GM12878 (cell line): Measurements from ENCODE around the gene GLB1L3. TPM values are rescaled to one million over a fixed set of nuclear protein-coding genes. Genes with fewer than 3 reads are reported as not detected.

Experiments
- ATAC-seq: fragments of 200-7000 bp; cut with Tn5 transposase; 3 replicates; pipeline ENCODE4 v1.9.1; 2020; ENCODE audit warnings: mild to moderate bottlenecking, moderate library complexity
- BruUV-seq: library from RNA; stranded (reverse); fragments of 400-500 nt; replicated peaks from 2 replicates; lab custom pipeline; 2021; lab: Mats Ljungman, UMichigan
- CTCF ChIA-PET: fragments of 300-600 bp; sonication (Branson Sonifier 250); formaldehyde crosslinking; extraction: SDS; loops from one replicate; lab custom pipeline; 2021; ENCODE audit warnings: inconsistent platforms; lab: Yijun Ruan, JAX
- POLR2A ChIA-PET: fragments of 350-600 bp; formaldehyde crosslinking; extraction: SDS; loops from one replicate; lab custom pipeline; 2021; ENCODE audit warnings: inconsistent platforms; lab: Charles Lee
- RAD21 ChIA-PET: fragments of 300-600 bp; sonication (Branson Sonifier 250); formaldehyde crosslinking; loops from one replicate; lab custom pipeline; 2023; ENCODE audit warnings: antibody characterized with exemption; ENCODE audit not compliant: unreplicated experiment; lab: Charles Lee
- SMC1A ChIA-PET: fragments of 300-600 bp; sonication (Branson Sonifier 250); formaldehyde crosslinking; loops from one replicate; lab custom pipeline; 2023; ENCODE audit not compliant: unreplicated experiment, uncharacterized antibody; lab: Charles Lee
- DNase-seq: peaks from one replicate; pipeline ENCODE4 v3.0.0-alpha.2; 2011; ENCODE audit warnings: low read depth, low spot score
- FAIRE-seq: peaks from 3 replicates; lab custom pipeline; 2011; peaks lifted over from hg19 to GRCh38; lab: Jason Lieb, UNC
- H2AFZ ChIP-seq: 2 replicates; pipeline ENCODE4 v1.6.0; 2011; ENCODE audit warnings: low read depth, low read length, control low read depth; ENCODE audit not compliant: control insufficient read depth
- H3K27ac ChIP-seq: 2 replicates; pipeline ENCODE4 v1.5.1; 2011; ENCODE audit warnings: control low read depth; ENCODE audit not compliant: control insufficient read depth, insufficient read depth
- H3K27me3 ChIP-seq, 2 experiments: replicated peaks in 1 of 2; 2 replicates each; pipeline versions ENCODE4 v1.6.0 to v1.6.1; 2011; ENCODE audit warnings: low read length in 1 of 2; ENCODE audit not compliant: control insufficient read depth in 2 of 2, insufficient read depth in 2 of 2
- H3K36me3 ChIP-seq, 2 experiments: 2 replicates each; pipeline ENCODE4 v1.5.1; 2011; ENCODE audit warnings: low read length in 1 of 2; ENCODE audit not compliant: control insufficient read depth in 2 of 2, insufficient read depth in 2 of 2
- H3K4me1 ChIP-seq: 2 replicates; pipeline ENCODE4 v1.6.1; 2011; ENCODE audit warnings: mild to moderate bottlenecking, low read length, moderate library complexity, mixed read lengths; ENCODE audit not compliant: control insufficient read depth, insufficient read depth
- H3K4me2 ChIP-seq: 2 replicates; pipeline ENCODE4 v1.6.0; 2011; ENCODE audit warnings: control low read depth; ENCODE audit not compliant: control insufficient read depth, insufficient read depth
- H3K4me3 ChIP-seq: fragments of 200-600 bp; sonication (generic); 2 replicates; pipeline ENCODE4 v1.5.1; 2016
- H3K79me2 ChIP-seq: 2 replicates; pipeline ENCODE4 v1.6.0; 2011; ENCODE audit warnings: low read length; ENCODE audit not compliant: control insufficient read depth, insufficient read depth
- H3K9ac ChIP-seq: 2 replicates; pipeline ENCODE4 v1.8.0; 2011; ENCODE audit warnings: low read length, control low read depth, mixed read lengths; ENCODE audit not compliant: control insufficient read depth, insufficient read depth
- H3K9me3 ChIP-seq: replicated peaks from 3 replicates; pipeline ENCODE4 v1.5.1; 2011; ENCODE audit warnings: mild to moderate bottlenecking, low read length; ENCODE audit not compliant: control insufficient read depth, insufficient read depth
- H4K20me1 ChIP-seq: 2 replicates; pipeline ENCODE4 v1.6.0; 2011; ENCODE audit not compliant: control insufficient read depth, insufficient read depth
- EGR1 ChIP-seq, 2 experiments: IDR thresholded peaks; 1 replicate in 1 of 2; 2 replicates in 1 of 2; pipeline ENCODE4 v1.6.1; 2011 to 2012; ENCODE audit warnings: low read depth in 2 of 2, low read length in 2 of 2, borderline replicate concordance in 1 of 2, mild to moderate bottlenecking in 1 of 2, moderate library complexity in 1 of 2
- HDAC2 ChIP-seq: fragments of 200-600 bp; sonication (generic); IDR thresholded peaks from 2 replicates; pipeline ENCODE4 v1.6.1; 2017
- IRF3 ChIP-seq: fragments of 450-650 bp; IDR thresholded peaks from 2 replicates; pipeline ENCODE4 v1.6.1; 2014; ENCODE audit warnings: mild to moderate bottlenecking
- RCOR1 ChIP-seq: conservative IDR thresholded peaks from 2 replicates; pipeline ENCODE4 v1.6.1; 2012; ENCODE audit warnings: low read depth, low read length, improper control_type of control experiment
- WGBS: methylation state at CpG from one replicate; pipeline ENCODE4 v1.1.6; 2016; ENCODE audit warnings: low lambda C conversion rate; ENCODE audit not compliant: insufficient replicate concordance, insufficient coverage; ENCODE audit errors: missing lambda C conversion rate; 5-methylcytosine and 5-hydroxymethylcytosine counted together
- in situ Hi-C: fragments of 300-500 bp; cut with MboI; formaldehyde crosslinking; loops from 9 replicates; pipeline ENCODE4 v1.14.3; 2018; ENCODE audit warnings: mixed read lengths
- intact Hi-C: fragments of 100-400 bp; cut with micrococcal nuclease; formaldehyde crosslinking; loops from one replicate; pipeline ENCODE4 v1.14.2; 2022; ENCODE audit not compliant: unreplicated experiment
- polyA plus RNA-seq, 11 experiments: library from polyadenylated mRNA; depleted of rRNA in 4 of 11; unstranded in 6 of 11; stranded (reverse) in 5 of 11; fragments of >200 nt; fragmentation: Nextera tagmentation in 4 of 11; fragmentation: Illumina TruSeq in 1 of 11; extraction: Ambion mirVana in 4 of 11; extraction: Trizol in 1 of 11; gene quantifications; 1 replicate in 1 of 11; 2 replicates in 10 of 11; pipeline versions ENCODE4 v1.2.1 to v1.2.3, GENCODE V29; 2011 to 2016; ENCODE audit warnings: inconsistent platforms in 2 of 11, missing spikeins in 2 of 11, low read depth in 1 of 11
- total RNA-seq, 4 experiments: library from RNA; depleted of rRNA in 3 of 4; stranded (reverse); fragments of >200 nt in 3 of 4; fragmentation: Illumina TruSeq in 1 of 4; extraction: Trizol in 1 of 4; gene quantifications; 2 replicates each; pipeline versions ENCODE4 v1.2.1 to v1.2.3, GENCODE V29; 2013 to 2021

GLB1L3 gene
- total and polyA plus RNA-seq, 10 of the 15 experiments (the other 5 are each of a cell fraction or from before 2014, with no cell fraction given) = 0.53 to 2.9 (median 1.9) TPM; not detected in 1

DNA sequence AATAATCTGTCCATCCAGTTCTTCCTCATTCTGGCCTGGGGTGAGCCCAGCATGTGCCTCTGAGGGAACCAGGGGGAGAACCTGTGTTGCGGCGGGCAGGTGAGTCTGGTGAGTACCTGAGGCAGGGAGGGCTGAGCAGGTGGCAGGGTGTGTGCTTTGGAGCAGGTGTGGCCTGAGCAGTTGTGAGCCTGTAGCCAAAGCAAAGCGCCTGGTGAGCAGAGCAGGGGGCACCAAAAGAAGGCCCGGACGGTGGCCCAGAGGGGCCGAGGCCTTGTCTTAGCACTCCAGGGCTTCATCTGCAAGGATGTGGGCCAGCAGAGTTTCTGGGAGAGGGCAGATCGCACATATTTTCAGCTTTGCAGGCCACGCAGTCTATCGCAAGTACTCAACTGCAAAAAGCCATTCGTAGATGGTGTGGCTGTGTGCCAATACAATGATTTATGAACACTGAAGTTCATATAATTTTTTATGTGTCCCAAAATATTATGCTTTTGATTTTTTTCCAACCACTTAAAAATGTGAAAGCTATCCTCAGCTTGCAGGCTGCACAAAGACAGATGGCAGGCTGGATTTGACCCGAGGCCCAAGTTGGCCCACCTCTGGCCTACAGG lies 64.3 kb downstream of the GLB1L3 start (continued):
- TF ChIP-seq EGR1 (IDR thresholded peaks at IDR 0.05; ENCODE audit: borderline replicate concordance in 1 of 2, low read depth in 2 of 2, low read length in 2 of 2) (no peak), IRF3 (no peak), HDAC2 (no peak)

- RAD21 ChIA-PET = no interaction called here
- POLR2A ChIA-PET = no interaction called here
- Histone ChIP-seq H3K4me1 (no peaks in the 10 kb centered on the region), H3K79me2 (no peaks in the 10 kb centered on the region), H2AFZ (no peak overlapping the region), H4K20me1 (no peaks in the 10 kb centered on the region; the same call in 1 of the 2 replicates), H3K9ac (no peak overlapping the region), H3K27ac (no peak overlapping the region), H3K27me3 (no peaks in the 10 kb centered on the region; a peak in 2 of 4 replicates), H3K4me3 (no peak overlapping the region), H3K9me3 (no peaks in the 10 kb centered on the region), H3K4me2 (no peak overlapping the region), H3K36me3 (no peaks in the 10 kb centered on the region)
- no TSS peak for BruUV-seq
- in situ Hi-C loops (no loop called here), intact Hi-C loops (no loop called here)
- no peak for TF ChIP-seq RCOR1
- no peak for ATAC-seq
- SMC1A ChIA-PET = no interaction called here
- CTCF ChIA-PET = no interaction called here
- FAIRE-seq = no peak
- no peak for DNase-seq
- WGBS = 84% methylated on average over 54 of the region's 68 CpGs
Measured at GRCh38 chr11:134341805-134342571, 65.8 kb downstream of the GLB1L3 start.
